Duodenal mucosa (tissue), 2 donors: ENCODE measurements around the gene OSBPL10.

Source experiments
- H3K27ac ChIP-seq: one replicate; pipeline ENCODE4 v1.7.0; 2013; ENCODE audit warnings: low read depth, low read length
- H3K27me3 ChIP-seq, 2 donors: one replicate each; pipeline ENCODE4 v1.7.0; 2013; ENCODE audit warnings: low read length in 2 of 2, control low read depth in 1 of 2; ENCODE audit not compliant: insufficient read depth in 2 of 2, control insufficient read depth in 1 of 2
- H3K36me3 ChIP-seq, 2 donors: one replicate each; pipeline ENCODE4 v1.7.0; 2013; ENCODE audit warnings: low read length in 2 of 2, control low read depth in 1 of 2; ENCODE audit not compliant: insufficient read depth in 2 of 2, control insufficient read depth in 1 of 2
- H3K4me1 ChIP-seq, 2 donors: one replicate each; pipeline ENCODE4 v1.7.0; 2013; ENCODE audit warnings: low read length in 2 of 2, control low read depth in 1 of 2; ENCODE audit not compliant: insufficient read depth in 2 of 2, control insufficient read depth in 1 of 2
- H3K4me3 ChIP-seq, 2 donors: one replicate each; pipeline ENCODE4 v1.7.0; 2013; ENCODE audit warnings: low read length in 2 of 2, low read depth in 1 of 2
- H3K9ac ChIP-seq, 2 donors: one replicate each; pipeline ENCODE4 v1.7.0; 2013; ENCODE audit warnings: low read length in 2 of 2, low read depth in 1 of 2
- H3K9me3 ChIP-seq, 2 donors: one replicate each; pipeline ENCODE4 v1.7.0; 2013; ENCODE audit warnings: low read length in 2 of 2, control low read depth in 1 of 2; ENCODE audit not compliant: control insufficient read depth in 1 of 2

Gene OSBPL10

DNA sequence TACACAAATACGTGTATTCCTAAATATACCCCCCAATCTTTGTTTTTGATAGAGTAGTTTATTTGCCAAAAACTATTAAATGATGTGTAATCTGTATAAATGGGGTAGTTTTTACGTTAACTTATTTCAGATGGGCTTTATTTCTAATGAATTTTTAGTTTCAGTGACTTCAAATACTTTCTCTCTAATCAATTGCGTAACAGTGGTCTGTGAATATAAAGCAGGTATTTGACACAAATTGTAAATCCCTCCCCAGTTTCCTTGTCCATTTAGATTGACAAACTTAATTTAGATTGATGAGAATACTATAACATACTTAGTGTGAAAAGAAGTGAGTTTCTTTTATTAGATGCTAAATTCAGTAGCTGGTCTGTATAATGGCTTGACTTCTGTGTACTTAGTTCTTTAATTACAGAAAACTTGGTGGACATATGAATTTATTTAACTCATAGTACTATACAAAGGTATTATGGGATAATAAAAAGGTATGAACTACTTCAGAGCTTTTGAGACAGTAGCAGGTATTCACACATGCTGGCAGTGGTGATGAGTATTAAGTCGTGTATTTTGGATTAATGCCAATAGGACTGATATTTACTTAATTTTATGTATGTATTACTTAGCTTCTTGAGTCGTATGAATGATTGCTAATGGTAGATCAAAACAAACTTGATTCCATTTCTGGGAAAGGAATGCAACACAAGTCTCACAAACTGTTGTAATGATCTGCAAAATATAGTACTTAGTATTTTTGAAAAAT, 366.7 kb downstream of the OSBPL10 start:
- no peak overlapping the region for H3K9ac ChIP-seq
- H3K9me3 ChIP-seq, result no peaks in the 10 kb centered on the region
- H3K4me1 ChIP-seq, result peaks cover 0 to 8% of the 10 kb centered on the region in 2 donors
- H3K27ac ChIP-seq, result no peak overlapping the region
- H3K27me3 ChIP-seq, result no peaks in the 10 kb centered on the region
- H3K36me3 ChIP-seq, result no peaks in the 10 kb centered on the region
- H3K4me3 ChIP-seq, result no peak overlapping the region

DNA sequence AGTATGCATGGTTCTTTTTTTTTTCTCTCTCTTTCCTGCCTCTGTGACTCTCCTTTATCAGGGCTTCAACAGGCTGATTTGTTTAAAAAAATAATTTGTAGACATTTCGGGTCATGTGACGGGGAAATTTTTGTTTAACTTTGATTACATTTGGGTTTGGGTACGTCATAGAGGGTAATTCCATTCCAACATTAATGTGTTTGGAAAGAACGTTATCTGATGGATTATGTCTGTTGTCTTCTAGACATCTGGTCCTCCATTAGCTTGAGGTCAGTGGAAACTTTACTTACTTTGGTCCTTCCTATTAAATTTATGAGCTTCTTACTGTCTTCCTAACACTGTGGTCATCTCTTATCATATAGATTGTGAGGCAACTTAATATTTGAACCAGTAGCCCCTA, 367.4 kb downstream of the OSBPL10 start:
- H3K27ac ChIP-seq, result no peak overlapping the region
- H3K36me3 ChIP-seq, result no peaks in the 10 kb centered on the region
- H3K4me3 ChIP-seq, result no peak overlapping the region
- no peaks in the 10 kb centered on the region for H3K27me3 ChIP-seq
- H3K9ac ChIP-seq, result no peak overlapping the region
- no peaks in the 10 kb centered on the region for H3K9me3 ChIP-seq
- H3K4me1 ChIP-seq, result peaks cover 0 to 8% of the 10 kb centered on the region in 2 donors

DNA sequence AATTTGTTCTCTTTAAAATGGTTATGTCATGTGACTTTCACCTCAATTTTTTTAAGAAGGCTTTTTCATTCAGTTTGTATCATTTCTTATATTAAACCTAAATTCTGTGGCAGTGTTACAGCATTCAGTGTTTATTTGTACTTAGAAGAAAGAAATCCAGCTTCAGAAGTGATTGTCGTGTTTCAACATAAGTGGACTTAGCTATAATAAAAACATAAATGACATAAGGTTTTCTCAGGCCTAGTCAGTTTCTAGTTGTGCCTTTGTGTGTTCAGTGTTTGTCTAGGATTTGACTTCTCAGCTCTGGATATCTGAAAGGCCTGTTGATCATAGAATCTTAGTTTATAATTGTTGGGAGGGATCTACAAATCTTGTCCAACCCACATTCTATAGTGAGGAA, 367.9 kb downstream of the OSBPL10 start:
- peaks cover 0 to 8% of the 10 kb centered on the region in 2 donors for H3K4me1 ChIP-seq
- H3K36me3 ChIP-seq, result no peaks in the 10 kb centered on the region
- no peak overlapping the region for H3K4me3 ChIP-seq
- no peaks in the 10 kb centered on the region for H3K9me3 ChIP-seq
- no peaks in the 10 kb centered on the region for H3K27me3 ChIP-seq
- H3K27ac ChIP-seq, result no peak overlapping the region
- no peak overlapping the region for H3K9ac ChIP-seq
